Fibroblast of lung (primary cell): ENCODE measurements around the gene SOSTDC1. TPM values are rescaled to one million over a fixed set of nuclear protein-coding genes. Genes with fewer than 3 reads are reported as not detected.

ENCODE experiments used
- DNase-seq, 2 donors: peaks; one replicate each; pipeline versions ENCODE4 v3.0.0 to v3.0.0-alpha.2; 2010; ENCODE audit warnings: low read depth in 2 of 2
- H2AFZ ChIP-seq: 2 replicates; pipeline ENCODE4 v1.5.1; 2012; ENCODE audit warnings: low read length, control low read depth, inconsistent platforms
- H3K27ac ChIP-seq: 2 replicates; pipeline ENCODE4 v1.5.1; 2011; ENCODE audit warnings: low read length, control low read depth; ENCODE audit not compliant: insufficient read depth
- H3K27me3 ChIP-seq: 2 replicates; pipeline ENCODE4 v1.5.1; 2011; ENCODE audit warnings: mild to moderate bottlenecking, low read length; ENCODE audit not compliant: control insufficient read depth, insufficient read depth
- H3K36me3 ChIP-seq: 2 replicates; pipeline ENCODE4 v1.5.1; 2011; ENCODE audit warnings: low read length; ENCODE audit not compliant: control insufficient read depth, insufficient read depth
- H3K4me1 ChIP-seq: 2 replicates; pipeline ENCODE4 v1.5.1; 2011; ENCODE audit warnings: low read length; ENCODE audit not compliant: control insufficient read depth, insufficient read depth; ENCODE audit errors: extremely low read depth
- H3K4me2 ChIP-seq: 2 replicates; pipeline ENCODE4 v1.5.1; 2011; ENCODE audit warnings: low read length, control low read depth; ENCODE audit not compliant: insufficient read depth; ENCODE audit errors: extremely low read depth
- H3K4me3 ChIP-seq, 4 experiments: fragments of 200-600 bp in 1 of 4; sonication (generic) in 1 of 4; replicated peaks in 1 of 4; 2 replicates each; pipeline ENCODE4 v1.5.1; 2011 to 2016; ENCODE audit warnings: low read length in 4 of 4, low read depth in 3 of 4, mild to moderate bottlenecking in 3 of 4, control low read depth in 2 of 4, inconsistent platforms in 1 of 4, mixed read lengths in 1 of 4; ENCODE audit not compliant: insufficient read depth in 1 of 4; ENCODE audit errors: control extremely low read depth in 1 of 4
- H3K79me2 ChIP-seq: 2 replicates; pipeline ENCODE4 v1.5.1; 2012; ENCODE audit warnings: mild to moderate bottlenecking, low read length, inconsistent platforms; ENCODE audit not compliant: control insufficient read depth, insufficient read depth
- H3K9ac ChIP-seq: 2 replicates; pipeline ENCODE4 v1.5.1; 2011; ENCODE audit warnings: mild to moderate bottlenecking, low read length, control low read depth; ENCODE audit not compliant: insufficient read depth
- H3K9me3 ChIP-seq: 2 replicates; pipeline ENCODE4 v1.5.1; 2012; ENCODE audit warnings: low read depth, low read length; ENCODE audit not compliant: control insufficient read depth, insufficient read depth
- H4K20me1 ChIP-seq: 2 replicates; pipeline ENCODE4 v1.5.1; 2011; ENCODE audit warnings: low read length; ENCODE audit not compliant: control insufficient read depth, insufficient read depth; ENCODE audit errors: extremely low read depth
- CTCF ChIP-seq, 2 donors: IDR thresholded peaks in 1 of 2; conservative IDR thresholded peaks in 1 of 2; 1 replicate in 1 of 2; 2 replicates in 1 of 2; pipeline ENCODE4 v1.5.1; 2011 to 2012; ENCODE audit warnings: low read length in 2 of 2, control low read depth in 1 of 2, inconsistent platforms in 1 of 2, low read depth in 1 of 2, mild to moderate bottlenecking in 1 of 2
- EZH2 ChIP-seq: IDR thresholded peaks from 2 replicates; pipeline ENCODE4 v1.5.1; 2012; ENCODE audit warnings: low read length, control low read depth, mild to moderate bottlenecking; ENCODE audit errors: missing control alignments
- polyA plus RNA-seq, 2 donors: library from polyadenylated mRNA; depleted of rRNA in 1 of 2; stranded (reverse) in 1 of 2; unstranded in 1 of 2; fragments of >200 nt; gene quantifications; 2 replicates each; pipeline ENCODE4 v1.2.1, GENCODE V29; 2011 to 2012; ENCODE audit warnings: missing spikeins in 1 of 2
- total RNA-seq: library from RNA; depleted of rRNA; stranded (reverse); fragments of >200 nt; gene quantifications from 2 replicates; pipeline ENCODE4 v1.2.1, GENCODE V29; 2014

Gene SOSTDC1
- total and polyA plus RNA-seq, 2 donors (not counting 1 experiment from before 2014, with no cell fraction given): under 0.01 to 0.05 TPM

DNA sequence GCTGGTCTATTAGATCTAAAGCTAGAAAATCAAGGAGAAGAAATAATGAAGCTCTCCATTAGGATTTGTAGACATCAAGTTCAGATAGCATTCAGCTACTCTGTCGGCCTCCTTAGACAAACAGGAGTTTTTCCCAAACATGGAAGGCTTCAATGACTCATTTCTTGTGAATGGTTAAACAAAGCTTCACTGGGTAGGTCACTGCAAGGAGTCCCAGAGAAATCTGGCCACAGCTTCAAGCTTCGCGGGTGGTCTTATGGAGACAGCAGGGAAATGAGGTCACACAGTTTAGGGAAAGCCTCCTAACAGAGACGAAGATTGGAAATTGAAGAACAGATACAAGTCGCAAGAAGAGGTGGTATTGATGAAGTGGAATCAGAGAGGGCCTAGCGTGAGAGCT is 38.5 kb upstream of the SOSTDC1 start:
- H3K9me3 ChIP-seq: no peaks in the 10 kb centered on the region
- H3K27ac ChIP-seq: no peak overlapping the region
- H3K4me1 ChIP-seq: no peaks in the 10 kb centered on the region
- no peaks in the 10 kb centered on the region for H3K27me3 ChIP-seq
- TF ChIP-seq CTCF (conservative IDR thresholded peaks at IDR 0.05 in 1 of 2, IDR thresholded peaks at IDR 0.05 in 1 of 2; ENCODE audit: low read depth in 1 of 2, low read length in 2 of 2): no peak
- no peak overlapping the region for H2AFZ ChIP-seq
- no peak overlapping the region for H3K9ac ChIP-seq
- no peak overlapping the region for H3K4me2 ChIP-seq
- peak; percentile 58 to 72 for DNase-seq
- no peaks in the 10 kb centered on the region for H4K20me1 ChIP-seq
- H3K79me2 ChIP-seq: no peaks in the 10 kb centered on the region
- no peaks in the 10 kb centered on the region for H3K36me3 ChIP-seq
- H3K4me3 ChIP-seq: no peak overlapping the region

DNA sequence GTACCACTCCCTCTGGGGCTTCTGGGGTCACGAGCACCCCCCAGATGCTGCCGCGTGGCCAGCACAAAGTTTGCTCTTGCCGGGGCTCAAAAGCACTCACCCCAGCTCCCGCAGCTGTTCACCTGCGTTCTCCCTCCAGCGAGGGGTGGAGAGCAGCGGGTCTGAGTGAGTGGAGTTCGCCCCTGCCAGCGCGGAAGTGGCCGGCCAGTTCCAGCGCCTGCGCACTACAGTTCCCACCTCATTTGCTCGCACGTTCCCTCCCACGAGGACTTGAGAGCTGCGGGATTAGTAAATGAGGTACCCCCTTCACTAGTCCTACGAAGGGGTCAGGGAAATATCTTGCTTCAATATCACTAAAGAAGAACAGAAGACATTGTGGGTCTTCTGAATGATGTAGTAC is 36.8 kb upstream of the SOSTDC1 start:
- no peak overlapping the region for H2AFZ ChIP-seq
- no peaks in the 10 kb centered on the region for H3K36me3 ChIP-seq
- no peak overlapping the region for H3K4me2 ChIP-seq
- H3K4me1 ChIP-seq: no peaks in the 10 kb centered on the region
- TF ChIP-seq CTCF (conservative IDR thresholded peaks at IDR 0.05 in 1 of 2, IDR thresholded peaks at IDR 0.05 in 1 of 2; ENCODE audit: low read depth in 1 of 2, low read length in 2 of 2): no peak
- TF ChIP-seq EZH2: no peak
- no peaks in the 10 kb centered on the region for H3K27me3 ChIP-seq
- H3K9ac ChIP-seq: no peak overlapping the region
- no peaks in the 10 kb centered on the region for H4K20me1 ChIP-seq
- no peak overlapping the region for H3K4me3 ChIP-seq
- no peak for DNase-seq
- no peaks in the 10 kb centered on the region for H3K9me3 ChIP-seq
- no peaks in the 10 kb centered on the region for H3K79me2 ChIP-seq
- H3K27ac ChIP-seq: no peak overlapping the region

GRCh38 chr7:16498122-16498521 is 32.6 kb upstream of the SOSTDC1 start:
- TF ChIP-seq EZH2 (no peak), CTCF (conservative IDR thresholded peaks at IDR 0.05 in 1 of 2, IDR thresholded peaks at IDR 0.05 in 1 of 2; ENCODE audit: low read depth in 1 of 2, low read length in 2 of 2) (no peak)
- no peak for DNase-seq

More at GRCh38 chr7:16498122-16498521, 32.6 kb upstream of the SOSTDC1 start:
- no peak overlapping the region for H3K27ac ChIP-seq
- H3K9me3 ChIP-seq: no peaks in the 10 kb centered on the region
- H3K4me3 ChIP-seq: no peak overlapping the region
- H3K79me2 ChIP-seq: no peaks in the 10 kb centered on the region
- H3K4me1 ChIP-seq: no peaks in the 10 kb centered on the region
- H2AFZ ChIP-seq: no peak overlapping the region
- H3K4me2 ChIP-seq: no peak overlapping the region
- H4K20me1 ChIP-seq: no peaks in the 10 kb centered on the region
- no peak overlapping the region for H3K9ac ChIP-seq
- no peaks in the 10 kb centered on the region for H3K36me3 ChIP-seq
- no peaks in the 10 kb centered on the region for H3K27me3 ChIP-seq
